GM19372 (cell line): Measurements from ENCODE around the gene AZGP1.
"Not testable (repeated sequence)": the region's sequence is repeated elsewhere in the genome, so short reads cannot be mapped to it uniquely, and the experiment has no call there.

Experiments used
- ATAC-seq: cut with Tn5 transposase; IDR thresholded peaks from one replicate; pipeline ENCODE4 v1.9.1; 2021; ENCODE audit warnings: mild to moderate bottlenecking, low read depth, moderate library complexity; ENCODE audit not compliant: unreplicated experiment

Gene AZGP1

GRCh38 chr7:99954643-99955042, 21.2 kb downstream of the AZGP1 start:
- not testable (repeated sequence) for ATAC-seq

GRCh38 chr7:99953649-99954048, 22.2 kb downstream of the AZGP1 start:
- no peak for ATAC-seq

GRCh38 chr7:99952649-99953048, 23.2 kb downstream of the AZGP1 start:
- not testable (repeated sequence) for ATAC-seq

- not testable (repeated sequence) for ATAC-seq
Observed at GRCh38 chr7:99950819-99951218, 25.0 kb downstream of the AZGP1 start.

GRCh38 chr7:99949645-99950228, 26.1 kb downstream of the AZGP1 start:
- no peak for ATAC-seq

GRCh38 chr7:99947608-99948007, 28.2 kb downstream of the AZGP1 start:
- ATAC-seq: no peak

GRCh38 chr7:99944497-99945070, 31.2 kb downstream of the AZGP1 start:
- ATAC-seq: no peak

GRCh38 chr7:99943641-99944496, 32.0 kb downstream of the AZGP1 start:
- no peak for ATAC-seq

GRCh38 chr7:99938296-99938695, 37.5 kb downstream of the AZGP1 start:
- ATAC-seq: no peak

GRCh38 chr7:99935009-99935408, 40.8 kb downstream of the AZGP1 start:
- ATAC-seq: not testable (repeated sequence)

GRCh38 chr7:99930376-99930775, 45.5 kb downstream of the AZGP1 start:
- no peak for ATAC-seq

GRCh38 chr7:99929730-99930053, 46.1 kb downstream of the AZGP1 start:
- ATAC-seq: no peak

GRCh38 chr7:99928994-99929729, 46.7 kb downstream of the AZGP1 start, which contains the start of gene GJC3:
Gene GJC3, minus strand, starts transcription at chr7:99929620. Its CDS starts 0 bp downstream, at chr7:99929620.
- no peak for ATAC-seq

- ATAC-seq: no peak
Observed at GRCh38 chr7:99928188-99928587, 47.6 kb downstream of the AZGP1 start.

GRCh38 chr7:99927536-99927935, 48.3 kb downstream of the AZGP1 start:
- no peak for ATAC-seq

GRCh38 chr7:99926321-99926720, 49.5 kb downstream of the AZGP1 start:
- no peak for ATAC-seq

- ATAC-seq: no peak
Observed at GRCh38 chr7:99923200-99923599, 52.6 kb downstream of the AZGP1 start.

- no peak for ATAC-seq
Observed at GRCh38 chr7:99920149-99920548, 55.7 kb downstream of the AZGP1 start.

GRCh38 chr7:99919814-99920112, 56.1 kb downstream of the AZGP1 start:
- no peak for ATAC-seq

GRCh38 chr7:99918959-99919813, 56.6 kb downstream of the AZGP1 start, which contains the start of gene TRIM4:
Gene TRIM4, minus strand, starts transcription at chr7:99919530. Its CDS starts 129 bp downstream, at chr7:99919401.
- peak; percentile 94 for ATAC-seq
